GM18870 (cell line): Measurements from ENCODE around the gene MPHOSPH9.
"Not testable (repeated sequence)": the region's sequence is repeated elsewhere in the genome, so short reads cannot be mapped to it uniquely, and the experiment has no call there.

Experiments
- ATAC-seq: cut with Tn5 transposase; IDR thresholded peaks from one replicate; pipeline ENCODE4 v1.9.1; 2021; ENCODE audit warnings: moderate library complexity; ENCODE audit not compliant: unreplicated experiment

Gene MPHOSPH9

GRCh38 chr12:123261196-123261595 is 28.3 kb upstream of the MPHOSPH9 start:
- no peak for ATAC-seq

- ATAC-seq = no peak
Observed at GRCh38 chr12:123260081-123260480, 27.1 kb upstream of the MPHOSPH9 start.

DNA sequence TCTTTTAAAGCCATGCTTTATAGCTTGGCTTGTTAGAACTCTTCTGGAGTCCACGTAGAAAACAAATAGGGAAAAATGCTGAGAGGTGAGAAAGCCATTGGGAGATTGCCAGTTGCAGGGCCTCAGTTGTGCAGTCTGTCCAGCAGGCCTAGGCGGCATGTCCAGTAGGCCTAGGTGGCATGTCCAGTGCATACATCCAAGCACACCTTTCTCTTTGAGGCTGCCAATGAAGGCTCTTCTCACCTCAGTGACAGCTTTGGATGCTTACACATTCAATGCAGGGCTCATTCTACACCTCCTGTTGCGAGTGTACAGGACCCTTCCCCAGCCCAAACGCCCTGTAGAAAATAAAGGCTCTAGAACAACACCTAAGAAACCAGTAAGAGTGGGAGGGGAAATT is 25.7 kb upstream of the MPHOSPH9 start:
- no peak for ATAC-seq

- no peak for ATAC-seq
Observed at GRCh38 chr12:123254853-123255446, 22.0 kb upstream of the MPHOSPH9 start.

- no peak for ATAC-seq
Observed at GRCh38 chr12:123253641-123254459, 20.9 kb upstream of the MPHOSPH9 start.

DNA sequence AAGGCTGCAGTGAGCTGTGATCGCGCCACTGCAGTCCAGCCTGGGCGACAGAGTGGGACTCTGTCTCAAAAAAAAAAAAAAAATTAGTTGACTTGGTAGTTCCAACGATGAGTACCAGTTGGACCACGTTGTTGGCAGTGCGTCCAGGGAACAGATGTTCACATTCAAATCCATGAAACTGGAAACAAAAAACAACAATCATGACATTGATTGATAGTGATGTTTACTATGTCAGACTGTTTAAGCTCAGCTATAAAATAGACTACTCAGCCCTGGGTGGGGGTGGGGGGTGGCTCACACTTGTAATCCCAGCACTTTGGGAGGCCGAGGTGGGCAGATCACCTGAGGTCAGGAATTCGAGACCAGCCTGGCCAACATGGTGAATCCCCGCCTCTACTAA is 19.4 kb upstream of the MPHOSPH9 start:
- not testable (repeated sequence) for ATAC-seq

- ATAC-seq = no peak
Observed at GRCh38 chr12:123251403-123252076, 18.6 kb upstream of the MPHOSPH9 start.

- no peak for ATAC-seq
Observed at GRCh38 chr12:123250471-123251383, 17.8 kb upstream of the MPHOSPH9 start.

- ATAC-seq = not testable (repeated sequence)
Observed at GRCh38 chr12:123248996-123249741, 16.2 kb upstream of the MPHOSPH9 start.

GRCh38 chr12:123248129-123248528 is 15.2 kb upstream of the MPHOSPH9 start:
- not testable (repeated sequence) for ATAC-seq

- ATAC-seq = no peak
Observed at GRCh38 chr12:123245678-123246077, 12.7 kb upstream of the MPHOSPH9 start.

DNA sequence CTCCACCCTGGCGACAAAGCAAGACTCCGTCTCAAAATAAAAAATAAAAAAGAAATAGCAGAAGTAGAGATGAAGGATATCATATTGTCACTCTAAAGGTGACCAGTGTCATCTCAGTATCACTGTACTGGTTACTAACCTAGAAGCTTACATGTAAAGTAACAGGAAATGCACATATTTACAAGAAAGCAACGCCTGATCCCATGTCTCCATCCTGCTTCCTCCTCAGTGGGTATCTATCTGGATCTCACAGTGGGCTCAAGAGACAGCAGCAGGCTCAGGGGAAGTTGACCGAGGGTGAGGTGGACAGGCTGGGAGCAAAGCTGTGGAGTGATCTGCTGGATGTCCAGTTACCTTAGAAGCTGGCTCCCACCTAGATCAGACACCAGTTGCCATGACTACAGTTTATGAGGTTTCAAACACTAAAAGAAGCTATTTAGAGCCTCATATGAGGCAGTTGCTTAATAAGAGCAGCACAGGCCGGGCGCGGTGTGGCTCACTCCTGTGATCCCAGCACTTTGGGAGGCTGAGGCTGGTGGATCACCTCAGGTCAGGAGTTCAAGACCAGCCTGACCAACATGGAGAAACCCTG is 10.8 kb upstream of the MPHOSPH9 start:
- no peak for ATAC-seq

- ATAC-seq = no peak
Observed at GRCh38 chr12:123242116-123242904, 9.4 kb upstream of the MPHOSPH9 start.

DNA sequence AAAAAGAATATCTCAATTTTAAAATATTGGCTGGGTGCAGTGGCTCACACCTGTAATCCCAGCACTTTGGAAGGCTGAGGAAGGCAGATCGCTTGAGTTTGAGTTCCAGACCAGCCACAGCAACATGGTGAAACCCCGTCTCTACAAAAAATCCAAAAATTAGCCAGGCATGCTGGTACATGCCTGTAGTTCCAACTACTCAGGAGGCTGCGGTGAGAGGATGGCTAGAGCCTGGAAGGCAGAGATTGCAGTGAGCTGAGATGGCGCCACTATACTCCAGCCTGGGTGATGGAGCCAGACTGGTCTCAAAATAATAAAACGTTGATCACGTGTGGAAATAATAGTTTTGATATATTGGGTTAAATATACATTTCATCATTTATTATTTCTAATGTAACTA is 6.0 kb upstream of the MPHOSPH9 start:
- ATAC-seq = no peak

DNA sequence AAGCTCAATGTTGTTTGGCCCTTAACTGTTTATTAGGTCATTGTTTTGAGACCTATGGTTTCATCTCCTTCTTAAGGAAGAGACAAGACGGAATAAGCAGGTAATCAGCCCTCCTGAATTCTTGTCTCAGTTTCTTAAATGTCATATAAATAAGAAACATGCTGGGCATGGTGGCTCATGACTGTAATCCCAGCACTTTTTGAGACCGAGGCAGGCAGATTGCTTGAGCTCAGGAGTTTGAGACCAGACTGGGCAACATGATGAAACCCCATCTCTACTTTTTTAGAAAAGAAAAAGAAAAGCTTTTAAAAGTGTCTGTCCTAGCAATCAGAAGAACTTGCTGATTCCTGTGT is 5.4 kb upstream of the MPHOSPH9 start:
- no peak for ATAC-seq

DNA sequence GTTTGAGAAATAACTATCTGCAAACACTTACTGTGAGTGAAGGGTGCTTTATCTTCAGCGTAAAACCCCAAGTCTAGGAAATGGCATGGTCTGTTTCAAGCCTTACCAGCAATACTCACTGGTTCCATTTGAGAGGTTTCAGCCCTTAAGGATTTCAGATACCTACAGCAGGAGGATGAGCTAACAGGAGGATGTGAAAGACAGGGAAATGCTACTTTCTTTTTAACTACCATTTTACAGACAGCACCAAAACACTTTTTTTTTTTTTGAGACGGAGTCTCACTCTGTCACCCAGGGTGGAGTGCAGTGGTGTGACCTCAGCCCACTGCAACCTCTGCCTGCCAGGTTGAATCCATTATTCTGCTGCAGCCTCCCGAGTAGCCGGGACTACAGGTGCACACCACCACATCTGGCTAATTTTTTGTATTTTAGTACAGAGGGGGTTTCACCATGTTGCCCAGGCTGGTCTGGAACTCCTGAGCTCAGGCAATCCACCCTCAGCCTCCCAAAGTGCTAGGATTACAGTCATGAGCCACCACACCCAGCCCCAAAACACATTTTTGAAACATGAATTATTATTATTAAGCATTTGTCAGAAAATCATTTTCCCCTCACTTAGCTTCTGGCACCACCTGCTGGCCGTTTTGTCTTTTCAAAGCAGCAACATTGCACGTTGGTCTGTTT is 4.8 kb upstream of the MPHOSPH9 start:
- ATAC-seq = no peak

DNA sequence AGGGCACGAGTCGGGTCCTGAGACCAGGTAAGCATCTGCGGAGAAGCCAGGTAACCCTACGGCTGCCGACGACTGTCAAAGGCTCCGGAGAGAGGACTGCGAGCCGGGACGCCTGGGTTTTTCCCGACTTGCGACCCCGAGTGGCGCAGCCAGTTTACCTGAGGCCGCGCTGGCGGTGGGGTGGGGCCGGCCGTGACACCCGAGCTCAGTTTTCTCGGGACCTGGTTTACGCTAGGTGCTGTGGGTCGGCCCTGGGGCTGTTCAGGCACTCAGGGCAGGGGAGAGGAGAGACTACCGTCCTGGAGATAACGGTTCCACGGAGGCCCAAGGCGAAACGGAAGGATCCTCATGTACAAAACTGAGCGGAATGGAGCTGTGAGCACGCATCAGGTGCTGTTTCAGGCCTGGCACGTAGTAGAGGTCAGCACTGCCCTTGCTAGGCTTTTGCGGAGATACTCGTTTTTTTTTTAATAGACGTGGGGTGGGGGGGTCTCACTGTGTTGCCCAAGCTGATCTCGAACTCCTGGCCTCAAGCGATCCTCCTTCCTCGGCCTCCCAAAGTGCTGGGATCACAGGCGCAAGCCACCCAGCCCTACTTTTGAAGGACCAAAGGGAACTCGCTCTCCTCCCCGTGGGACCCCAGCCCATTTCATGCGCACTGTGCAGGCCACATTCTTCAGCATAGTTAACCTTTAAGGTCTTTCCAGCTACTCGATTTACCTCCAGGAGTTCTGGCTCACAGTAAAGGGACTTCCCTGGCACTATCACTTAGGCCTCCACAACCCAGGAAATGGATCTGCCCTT is 766 bp upstream of the MPHOSPH9 start:
- ATAC-seq = peak; percentile 8

DNA sequence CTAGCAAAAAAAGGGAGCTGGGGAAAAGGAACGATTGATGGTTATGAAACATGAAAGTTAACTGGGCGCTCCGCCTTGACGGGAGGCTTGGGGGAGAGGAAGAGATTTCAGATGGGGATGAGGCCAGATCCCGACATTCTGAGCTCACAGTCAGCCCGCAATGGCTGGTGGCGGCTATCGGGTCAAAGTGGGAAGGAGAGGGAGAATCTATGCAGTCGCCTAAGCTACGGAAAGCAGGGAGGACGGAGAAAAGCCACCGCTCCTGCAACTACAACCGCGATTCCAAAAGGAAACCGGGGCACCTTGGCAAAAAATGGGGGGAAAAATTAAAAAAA is 502 bp downstream of the MPHOSPH9 start:
- no peak for ATAC-seq
